GM12878 (cell line): ENCODE results near the gene ITPR2. TPM values are rescaled to one million over a fixed set of nuclear protein-coding genes. Genes with fewer than 3 reads are reported as not detected.

Source experiments
- ATF7 ChIP-seq: fragments of 450-650 bp; IDR thresholded peaks from 2 replicates; pipeline ENCODE4 v1.6.1; 2016; ENCODE audit warnings: low read depth, mild to moderate bottlenecking
- BMI1 ChIP-seq: fragments of 450-650 bp; IDR thresholded peaks from 2 replicates; pipeline ENCODE4 v1.6.1; 2016; ENCODE audit warnings: mild to moderate bottlenecking, moderate library complexity, borderline replicate concordance
- CBFB ChIP-seq: IDR thresholded peaks from 2 replicates; pipeline ENCODE4 v1.6.1; 2016; ENCODE audit warnings: antibody characterized with exemption, low read depth
- CBX5 ChIP-seq: sonication (generic); IDR thresholded peaks from 2 replicates; pipeline ENCODE4 v1.6.1; 2016; ENCODE audit warnings: low read depth, moderate library complexity, mild to moderate bottlenecking, inconsistent platforms
- CHD2 ChIP-seq: IDR thresholded peaks from 2 replicates; pipeline ENCODE4 v1.6.1; 2011; ENCODE audit warnings: low read depth, low read length, improper control_type of control experiment, borderline replicate concordance
- DPF2 ChIP-seq: fragments of 450-650 bp; IDR thresholded peaks from 2 replicates; pipeline ENCODE4 v1.6.1; 2017; ENCODE audit warnings: mild to moderate bottlenecking
- EED ChIP-seq: sonication (generic); IDR thresholded peaks from 2 replicates; pipeline ENCODE4 v1.6.1; 2016; ENCODE audit warnings: antibody characterized with exemption, low read depth
- FOS ChIP-seq: IDR thresholded peaks from 3 replicates; pipeline ENCODE4 v1.6.1; 2011; ENCODE audit warnings: borderline replicate concordance; ENCODE audit not compliant: insufficient read length; ENCODE audit errors: extremely low read depth
- HDAC2 ChIP-seq: fragments of 200-600 bp; sonication (generic); IDR thresholded peaks from 2 replicates; pipeline ENCODE4 v1.6.1; 2017
- IKZF1 ChIP-seq: fragments of 450-650 bp; conservative IDR thresholded peaks from 2 replicates; pipeline ENCODE4 v1.6.1; 2017; ENCODE audit warnings: antibody characterized with exemption, mild to moderate bottlenecking
- JUNB ChIP-seq: IDR thresholded peaks from 2 replicates; pipeline ENCODE4 v1.6.1; 2016; ENCODE audit warnings: antibody characterized with exemption, mild to moderate bottlenecking
- MEF2A ChIP-seq: IDR thresholded peaks from 2 replicates; pipeline ENCODE4 v1.6.1; 2011; ENCODE audit warnings: low read depth, mild to moderate bottlenecking, low read length, moderate library complexity; ENCODE audit not compliant: insufficient read depth
- MEF2B ChIP-seq: fragments of 450-650 bp; IDR thresholded peaks from 2 replicates; pipeline ENCODE4 v1.6.1; 2018; ENCODE audit warnings: mild to moderate bottlenecking, moderate library complexity; ENCODE audit not compliant: partially characterized antibody, poor library complexity, severe bottlenecking
- MTA2 ChIP-seq: fragments of 450-650 bp; IDR thresholded peaks from 2 replicates; pipeline ENCODE4 v1.6.1; 2016; ENCODE audit warnings: low read depth, mild to moderate bottlenecking, moderate library complexity
- MXI1 ChIP-seq: fragments of 150-350 bp; IDR thresholded peaks from 2 replicates; pipeline ENCODE4 v1.6.1; 2011; ENCODE audit warnings: low read depth, mild to moderate bottlenecking, inconsistent platforms, low read length, improper control_type of control experiment
- NFIC ChIP-seq: IDR thresholded peaks from 2 replicates; pipeline ENCODE4 v1.6.1; 2012; ENCODE audit warnings: low read depth, mild to moderate bottlenecking, inconsistent platforms, low read length, moderate library complexity
- NR2F1 ChIP-seq: fragments of 450-650 bp; conservative IDR thresholded peaks from 2 replicates; pipeline ENCODE4 v1.6.1; 2017; ENCODE audit warnings: mild to moderate bottlenecking
- PML ChIP-seq: IDR thresholded peaks from 2 replicates; pipeline ENCODE4 v1.6.1; 2012; ENCODE audit warnings: low read length, inconsistent platforms
- RB1 ChIP-seq: fragments of 450-650 bp; formaldehyde crosslinking; IDR thresholded peaks from 2 replicates; pipeline ENCODE4 v1.6.1; 2017; ENCODE audit warnings: mild to moderate bottlenecking, borderline replicate concordance
- ZBED1 ChIP-seq: IDR thresholded peaks from 2 replicates; pipeline ENCODE4 v1.6.1; 2016; ENCODE audit warnings: borderline replicate concordance
- polyA plus RNA-seq, 11 experiments: library from polyadenylated mRNA; depleted of rRNA in 4 of 11; unstranded in 6 of 11; stranded (reverse) in 5 of 11; fragments of >200 nt; fragmentation: Nextera tagmentation in 4 of 11; fragmentation: Illumina TruSeq in 1 of 11; extraction: Ambion mirVana in 4 of 11; extraction: Trizol in 1 of 11; gene quantifications; 1 replicate in 1 of 11; 2 replicates in 10 of 11; pipeline versions ENCODE4 v1.2.1 to v1.2.3, GENCODE V29; 2011 to 2016; ENCODE audit warnings: inconsistent platforms in 2 of 11, missing spikeins in 2 of 11, low read depth in 1 of 11
- total RNA-seq, 4 experiments: library from RNA; depleted of rRNA in 3 of 4; stranded (reverse); fragments of >200 nt in 3 of 4; fragmentation: Illumina TruSeq in 1 of 4; extraction: Trizol in 1 of 4; gene quantifications; 2 replicates each; pipeline versions ENCODE4 v1.2.1 to v1.2.3, GENCODE V29; 2013 to 2021
- TF ChIP-seq, protein P1 (sequence below): fragments of 150-350 bp; IDR thresholded peaks from 2 replicates; pipeline ENCODE4 v1.6.1; 2016; ENCODE audit warnings: low read depth, low read length
- TF ChIP-seq, protein P2 (sequence below): fragments of 450-650 bp; IDR thresholded peaks from 2 replicates; pipeline ENCODE4 v1.6.1; 2016; ENCODE audit warnings: mild to moderate bottlenecking
- TF ChIP-seq, protein P3 (sequence below): IDR thresholded peaks from 2 replicates; pipeline ENCODE4 v1.6.1; 2012; ENCODE audit warnings: low read length, inconsistent platforms
- TF ChIP-seq, protein P4 (sequence below): fragments of 450-650 bp; IDR thresholded peaks from 2 replicates; pipeline ENCODE4 v1.6.1; 2017; ENCODE audit warnings: mild to moderate bottlenecking

Gene ITPR2
- total and polyA plus RNA-seq, 10 of the 15 experiments (the other 5 are each of a cell fraction or from before 2014, with no cell fraction given), result 7.5 to 76.2 (median 47.1) TPM

DNA sequence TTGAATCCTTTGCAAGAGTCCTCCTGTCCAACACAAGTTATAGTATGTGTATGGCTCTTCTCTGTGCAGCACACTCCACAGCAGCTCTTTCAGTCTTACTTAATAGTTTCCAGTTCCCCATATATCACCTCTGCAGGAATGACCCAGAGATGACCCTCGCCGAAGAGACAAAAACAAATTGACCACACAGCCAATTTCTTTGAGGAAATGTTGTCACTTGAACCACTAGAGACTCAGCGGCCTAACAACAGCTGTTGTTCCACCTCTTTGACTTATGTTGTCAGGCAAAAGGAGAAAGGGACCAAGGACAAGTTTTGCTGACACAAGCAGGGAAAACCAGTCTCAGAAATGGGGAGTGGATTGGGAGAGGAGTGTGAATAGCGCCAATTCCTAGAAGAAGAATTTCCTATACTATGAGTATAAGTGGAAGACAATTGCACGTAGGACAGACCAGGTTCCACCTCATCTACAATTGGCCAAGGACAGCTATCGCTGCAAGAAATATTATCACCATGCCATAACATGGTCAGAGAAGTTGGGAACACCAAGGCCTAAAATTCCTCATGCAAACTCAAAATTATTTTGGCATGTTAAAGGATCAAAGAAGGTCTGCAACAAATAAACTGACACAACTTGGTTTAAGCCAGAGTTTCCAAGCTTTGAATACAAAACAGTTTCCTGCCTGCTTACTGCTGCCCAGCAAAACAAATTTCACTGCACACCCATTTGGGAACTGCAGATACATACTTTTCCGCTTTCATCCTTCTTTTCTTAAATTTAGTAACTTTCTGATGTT lies 41.7 kb upstream of the ITPR2 start (continued):
- TF ChIP-seq, protein P1, sequence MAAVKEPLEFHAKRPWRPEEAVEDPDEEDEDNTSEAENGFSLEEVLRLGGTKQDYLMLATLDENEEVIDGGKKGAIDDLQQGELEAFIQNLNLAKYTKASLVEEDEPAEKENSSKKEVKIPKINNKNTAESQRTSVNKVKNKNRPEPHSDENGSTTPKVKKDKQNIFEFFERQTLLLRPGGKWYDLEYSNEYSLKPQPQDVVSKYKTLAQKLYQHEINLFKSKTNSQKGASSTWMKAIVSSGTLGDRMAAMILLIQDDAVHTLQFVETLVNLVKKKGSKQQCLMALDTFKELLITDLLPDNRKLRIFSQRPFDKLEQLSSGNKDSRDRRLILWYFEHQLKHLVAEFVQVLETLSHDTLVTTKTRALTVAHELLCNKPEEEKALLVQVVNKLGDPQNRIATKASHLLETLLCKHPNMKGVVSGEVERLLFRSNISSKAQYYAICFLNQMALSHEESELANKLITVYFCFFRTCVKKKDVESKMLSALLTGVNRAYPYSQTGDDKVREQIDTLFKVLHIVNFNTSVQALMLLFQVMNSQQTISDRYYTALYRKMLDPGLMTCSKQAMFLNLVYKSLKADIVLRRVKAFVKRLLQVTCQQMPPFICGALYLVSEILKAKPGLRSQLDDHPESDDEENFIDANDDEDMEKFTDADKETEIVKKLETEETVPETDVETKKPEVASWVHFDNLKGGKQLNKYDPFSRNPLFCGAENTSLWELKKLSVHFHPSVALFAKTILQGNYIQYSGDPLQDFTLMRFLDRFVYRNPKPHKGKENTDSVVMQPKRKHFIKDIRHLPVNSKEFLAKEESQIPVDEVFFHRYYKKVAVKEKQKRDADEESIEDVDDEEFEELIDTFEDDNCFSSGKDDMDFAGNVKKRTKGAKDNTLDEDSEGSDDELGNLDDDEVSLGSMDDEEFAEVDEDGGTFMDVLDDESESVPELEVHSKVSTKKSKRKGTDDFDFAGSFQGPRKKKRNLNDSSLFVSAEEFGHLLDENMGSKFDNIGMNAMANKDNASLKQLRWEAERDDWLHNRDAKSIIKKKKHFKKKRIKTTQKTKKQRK, result no peak
- TF ChIP-seq CHD2 (no peak), EED (peak; percentile 81), JUNB (peak; percentile 65), MEF2A (0 out of 2 replicates have a peak, but pooled peaks have one; percentile 40), FOS (no peak), ZBED1 (peak; percentile 74; the same call in 1 of the 2 replicates), NR2F1 (peak; percentile 92), HDAC2 (no peak), MTA2 (peak; percentile 88), ATF7 (peak; percentile 86), CBX5 (0 out of 2 replicates have a peak, but pooled peaks have one; percentile 46), IKZF1 (peak; percentile 91), BMI1 (peak; percentile 67; the same call in 1 of the 2 replicates), NFIC (peak; percentile 89; the same call in 1 of the 2 replicates), MXI1 (0 out of 2 replicates have a peak, but pooled peaks have one; percentile 30), PML (peak; percentile 56; the same call in 1 of the 2 replicates), DPF2 (peak; percentile 89; the same call in 1 of the 2 replicates), RB1 (no peak), CBFB (no peak), MEF2B (peak; percentile 54)
- TF ChIP-seq, protein P2, sequence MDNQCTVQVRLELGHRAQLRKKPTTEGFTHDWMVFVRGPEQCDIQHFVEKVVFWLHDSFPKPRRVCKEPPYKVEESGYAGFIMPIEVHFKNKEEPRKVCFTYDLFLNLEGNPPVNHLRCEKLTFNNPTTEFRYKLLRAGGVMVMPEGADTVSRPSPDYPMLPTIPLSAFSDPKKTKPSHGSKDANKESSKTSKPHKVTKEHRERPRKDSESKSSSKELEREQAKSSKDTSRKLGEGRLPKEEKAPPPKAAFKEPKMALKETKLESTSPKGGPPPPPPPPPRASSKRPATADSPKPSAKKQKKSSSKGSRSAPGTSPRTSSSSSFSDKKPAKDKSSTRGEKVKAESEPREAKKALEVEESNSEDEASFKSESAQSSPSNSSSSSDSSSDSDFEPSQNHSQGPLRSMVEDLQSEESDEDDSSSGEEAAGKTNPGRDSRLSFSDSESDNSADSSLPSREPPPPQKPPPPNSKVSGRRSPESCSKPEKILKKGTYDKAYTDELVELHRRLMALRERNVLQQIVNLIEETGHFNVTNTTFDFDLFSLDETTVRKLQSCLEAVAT, result peak; percentile 33
- TF ChIP-seq, protein P3, sequence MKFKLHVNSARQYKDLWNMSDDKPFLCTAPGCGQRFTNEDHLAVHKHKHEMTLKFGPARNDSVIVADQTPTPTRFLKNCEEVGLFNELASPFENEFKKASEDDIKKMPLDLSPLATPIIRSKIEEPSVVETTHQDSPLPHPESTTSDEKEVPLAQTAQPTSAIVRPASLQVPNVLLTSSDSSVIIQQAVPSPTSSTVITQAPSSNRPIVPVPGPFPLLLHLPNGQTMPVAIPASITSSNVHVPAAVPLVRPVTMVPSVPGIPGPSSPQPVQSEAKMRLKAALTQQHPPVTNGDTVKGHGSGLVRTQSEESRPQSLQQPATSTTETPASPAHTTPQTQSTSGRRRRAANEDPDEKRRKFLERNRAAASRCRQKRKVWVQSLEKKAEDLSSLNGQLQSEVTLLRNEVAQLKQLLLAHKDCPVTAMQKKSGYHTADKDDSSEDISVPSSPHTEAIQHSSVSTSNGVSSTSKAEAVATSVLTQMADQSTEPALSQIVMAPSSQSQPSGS, result peak; percentile 87
- TF ChIP-seq, protein P4, sequence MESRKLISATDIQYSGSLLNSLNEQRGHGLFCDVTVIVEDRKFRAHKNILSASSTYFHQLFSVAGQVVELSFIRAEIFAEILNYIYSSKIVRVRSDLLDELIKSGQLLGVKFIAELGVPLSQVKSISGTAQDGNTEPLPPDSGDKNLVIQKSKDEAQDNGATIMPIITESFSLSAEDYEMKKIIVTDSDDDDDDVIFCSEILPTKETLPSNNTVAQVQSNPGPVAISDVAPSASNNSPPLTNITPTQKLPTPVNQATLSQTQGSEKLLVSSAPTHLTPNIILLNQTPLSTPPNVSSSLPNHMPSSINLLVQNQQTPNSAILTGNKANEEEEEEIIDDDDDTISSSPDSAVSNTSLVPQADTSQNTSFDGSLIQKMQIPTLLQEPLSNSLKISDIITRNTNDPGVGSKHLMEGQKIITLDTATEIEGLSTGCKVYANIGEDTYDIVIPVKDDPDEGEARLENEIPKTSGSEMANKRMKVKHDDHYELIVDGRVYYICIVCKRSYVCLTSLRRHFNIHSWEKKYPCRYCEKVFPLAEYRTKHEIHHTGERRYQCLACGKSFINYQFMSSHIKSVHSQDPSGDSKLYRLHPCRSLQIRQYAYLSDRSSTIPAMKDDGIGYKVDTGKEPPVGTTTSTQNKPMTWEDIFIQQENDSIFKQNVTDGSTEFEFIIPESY, result no peak
